HG02678 (cell line): Measurements from ENCODE around the gene JUNB.

Experiments
- ATAC-seq: cut with Tn5 transposase; IDR thresholded peaks from one replicate; pipeline ENCODE4 v1.9.1; 2021; ENCODE audit warnings: mild to moderate bottlenecking, moderate library complexity; ENCODE audit not compliant: unreplicated experiment

JUNB gene

DNA sequence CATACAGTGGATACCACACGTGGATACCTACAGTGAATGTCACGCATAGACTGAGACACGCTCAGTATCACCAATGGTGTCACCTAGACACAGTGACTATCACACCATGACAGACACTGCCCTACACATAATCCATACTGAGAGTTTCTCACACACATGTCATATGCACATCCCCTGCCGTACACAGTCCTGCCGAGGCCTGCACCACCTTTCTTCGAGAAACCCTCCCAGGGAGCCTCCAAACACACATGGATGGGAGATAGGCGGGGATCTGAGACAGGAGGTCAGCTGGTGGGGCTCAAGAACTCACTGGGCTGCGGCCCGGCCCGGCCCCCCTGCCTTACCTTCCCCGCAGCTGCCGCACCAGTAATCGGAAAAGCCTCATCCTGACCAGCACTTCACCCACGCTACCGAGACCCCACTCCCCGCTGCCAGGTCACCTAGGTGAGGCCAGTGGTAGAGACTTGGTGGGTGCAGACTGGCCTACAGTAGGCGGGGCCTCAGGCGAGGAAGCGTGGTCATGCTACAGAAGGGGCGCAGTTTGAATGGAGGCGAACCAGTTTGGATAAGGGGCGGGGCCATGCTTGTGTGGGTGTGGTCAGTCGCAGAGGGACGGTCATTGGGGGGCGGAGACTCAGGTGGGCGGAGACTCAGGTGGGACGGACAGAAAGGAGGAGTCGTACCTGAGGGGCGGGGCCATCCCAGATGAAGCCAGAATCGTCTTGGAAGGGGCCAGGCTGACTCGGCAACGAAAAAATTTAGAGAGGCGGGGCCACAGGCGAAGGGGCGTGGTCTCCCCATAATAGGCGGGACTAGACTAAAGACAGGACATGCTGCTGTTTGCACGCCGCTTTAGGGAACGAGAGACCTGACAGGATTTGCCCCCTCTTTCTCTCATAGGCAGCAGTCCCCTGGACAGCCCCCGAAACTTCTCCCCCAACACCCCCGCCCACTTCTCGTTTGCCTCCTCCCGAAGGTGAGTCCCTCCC is 49.1 kb downstream of the JUNB start:
- ATAC-seq: no peak

DNA sequence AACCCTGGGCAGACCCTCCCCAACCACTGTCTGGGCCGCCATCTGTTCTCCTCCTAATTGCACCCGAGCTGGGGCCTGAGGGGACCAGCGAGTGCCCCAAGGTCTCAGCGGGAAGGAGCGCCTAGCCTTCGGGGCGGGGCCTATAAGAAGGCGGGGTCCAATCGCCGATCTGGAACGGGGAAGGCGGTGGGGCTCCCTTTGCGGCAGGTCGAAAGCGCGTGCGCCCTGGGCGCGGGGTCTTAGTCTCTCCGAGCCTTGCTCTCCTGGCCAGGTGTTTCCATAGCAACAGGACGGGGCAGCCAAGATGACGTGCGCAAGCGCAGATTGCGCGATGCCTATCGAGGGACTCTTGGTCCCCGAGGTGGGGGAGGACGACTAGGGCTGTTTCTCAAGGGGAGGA is 49.8 kb downstream of the JUNB start:
- no peak for ATAC-seq

DNA sequence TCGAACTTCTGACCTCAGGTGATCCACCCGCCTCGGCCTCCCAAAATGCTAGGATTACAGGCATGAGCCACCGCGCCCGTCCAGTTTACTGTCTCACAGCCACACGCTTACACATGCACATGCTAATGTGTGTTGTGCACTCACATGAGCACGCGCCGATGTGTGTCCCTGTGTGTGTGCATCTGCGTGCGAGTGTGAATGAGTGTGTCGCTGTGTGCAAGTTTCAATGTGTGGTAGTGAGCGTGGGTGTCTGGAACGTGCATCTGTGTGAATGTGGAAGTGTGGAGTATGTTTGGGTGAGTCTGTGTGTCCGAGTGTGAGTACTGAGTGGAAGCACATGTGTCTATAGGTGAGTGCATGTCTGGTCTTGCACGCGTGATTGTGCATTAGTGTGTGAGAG is 51.2 kb downstream of the JUNB start:
- ATAC-seq: no peak
